Measurements from ENCODE around the gene SLC25A27.

The SLC25A27 gene

GRCh38 chr6:46652603-46653438, at the start of gene SLC25A27, which contains the start of gene CYP39A1:
Gene SLC25A27 (plus strand): TSS chr6:46652975. CDS start chr6:46653193, 218 bp downstream.
Gene CYP39A1 (minus strand): TSS chr6:46652818. CDS start chr6:46652582, 236 bp downstream.
- Histone ChIP-seq H3K36me3 (ENCODE audit: control insufficient read depth in 5 of 5, insufficient read depth in 5 of 5, low read length in 5 of 5) (peaks cover 0 to 2% (median 0%) of the 10 kb centered on the region in 5 donors), H3K9me3 (ENCODE audit: control insufficient read depth in 5 of 5, low read length in 5 of 5) (no peaks in the 10 kb centered on the region), H3K4me1 (ENCODE audit: control insufficient read depth in 5 of 5, insufficient read depth in 5 of 5, low read length in 5 of 5) (peaks cover 4 to 26% (median 19%) of the 10 kb centered on the region in 5 donors), H3K4me3 (ENCODE audit: low read depth in 1 of 5, low read length in 5 of 5) (peak within 1 kb of the TSS; percentile 83 to 95 (median 93)), H3K9ac (ENCODE audit: low read length in 5 of 5) (peak within 1 kb of the TSS; percentile 53 to 89 (median 73)), H3K27me3 (ENCODE audit: control insufficient read depth in 5 of 5, insufficient read depth in 4 of 5, low read length in 5 of 5) (no peaks in the 10 kb centered on the region), H3K27ac (ENCODE audit: low read depth, low read length) (peak within 1 kb of the TSS; percentile 88)

GRCh38 chr6:46605091-46605797, 47.5 kb upstream of the SLC25A27 start:
- no peaks in the 10 kb centered on the region for H3K27me3 ChIP-seq (ENCODE audit: control insufficient read depth in 5 of 5, insufficient read depth in 4 of 5, low read length in 5 of 5)
- no peak overlapping the region for H3K9ac ChIP-seq (ENCODE audit: low read length in 5 of 5)
- no peak overlapping the region for H3K27ac ChIP-seq (ENCODE audit: low read depth, low read length)
- no peaks in the 10 kb centered on the region for H3K36me3 ChIP-seq (ENCODE audit: control insufficient read depth in 5 of 5, insufficient read depth in 5 of 5, low read length in 5 of 5)
- no peaks in the 10 kb centered on the region for H3K9me3 ChIP-seq (ENCODE audit: control insufficient read depth in 5 of 5, low read length in 5 of 5)
- peaks cover 0 to 3% (median 0%) of the 10 kb centered on the region in 5 donors for H3K4me1 ChIP-seq (ENCODE audit: control insufficient read depth in 5 of 5, insufficient read depth in 5 of 5, low read length in 5 of 5)
- H3K4me3 ChIP-seq (ENCODE audit: low read depth in 1 of 5, low read length in 5 of 5) = no peak overlapping the region

GRCh38 chr6:46606338-46606737, 46.4 kb upstream of the SLC25A27 start:
- H3K9me3 ChIP-seq (ENCODE audit: control insufficient read depth in 5 of 5, low read length in 5 of 5) = no peaks in the 10 kb centered on the region
- no peak overlapping the region for H3K9ac ChIP-seq (ENCODE audit: low read length in 5 of 5)
- no peaks in the 10 kb centered on the region for H3K27me3 ChIP-seq (ENCODE audit: control insufficient read depth in 5 of 5, insufficient read depth in 4 of 5, low read length in 5 of 5)
- no peaks in the 10 kb centered on the region for H3K36me3 ChIP-seq (ENCODE audit: control insufficient read depth in 5 of 5, insufficient read depth in 5 of 5, low read length in 5 of 5)
- no peak overlapping the region for H3K27ac ChIP-seq (ENCODE audit: low read depth, low read length)
- H3K4me1 ChIP-seq (ENCODE audit: control insufficient read depth in 5 of 5, insufficient read depth in 5 of 5, low read length in 5 of 5) = peaks cover 0 to 3% (median 0%) of the 10 kb centered on the region in 5 donors
- no peak overlapping the region for H3K4me3 ChIP-seq (ENCODE audit: low read depth in 1 of 5, low read length in 5 of 5)

GRCh38 chr6:46610862-46611553, 41.8 kb upstream of the SLC25A27 start:
- H3K4me3 ChIP-seq (ENCODE audit: low read depth in 1 of 5, low read length in 5 of 5) = no peak overlapping the region
- peaks cover 0 to 8% (median 0%) of the 10 kb centered on the region in 5 donors for H3K4me1 ChIP-seq (ENCODE audit: control insufficient read depth in 5 of 5, insufficient read depth in 5 of 5, low read length in 5 of 5)
- H3K36me3 ChIP-seq (ENCODE audit: control insufficient read depth in 5 of 5, insufficient read depth in 5 of 5, low read length in 5 of 5) = no peaks in the 10 kb centered on the region
- no peaks in the 10 kb centered on the region for H3K27me3 ChIP-seq (ENCODE audit: control insufficient read depth in 5 of 5, insufficient read depth in 4 of 5, low read length in 5 of 5)
- H3K27ac ChIP-seq (ENCODE audit: low read depth, low read length) = no peak overlapping the region
- no peaks in the 10 kb centered on the region for H3K9me3 ChIP-seq (ENCODE audit: control insufficient read depth in 5 of 5, low read length in 5 of 5)
- no peak overlapping the region for H3K9ac ChIP-seq (ENCODE audit: low read length in 5 of 5)

GRCh38 chr6:46612645-46613044, 40.1 kb upstream of the SLC25A27 start:
- H3K9me3 ChIP-seq (ENCODE audit: control insufficient read depth in 5 of 5, low read length in 5 of 5) = no peaks in the 10 kb centered on the region
- H3K36me3 ChIP-seq (ENCODE audit: control insufficient read depth in 5 of 5, insufficient read depth in 5 of 5, low read length in 5 of 5) = no peaks in the 10 kb centered on the region
- no peak overlapping the region for H3K27ac ChIP-seq (ENCODE audit: low read depth, low read length)
- no peak overlapping the region for H3K4me3 ChIP-seq (ENCODE audit: low read depth in 1 of 5, low read length in 5 of 5)
- no peaks in the 10 kb centered on the region for H3K27me3 ChIP-seq (ENCODE audit: control insufficient read depth in 5 of 5, insufficient read depth in 4 of 5, low read length in 5 of 5)
- no peak overlapping the region for H3K9ac ChIP-seq (ENCODE audit: low read length in 5 of 5)
- peaks cover 0 to 5% (median 0%) of the 10 kb centered on the region in 5 donors for H3K4me1 ChIP-seq (ENCODE audit: control insufficient read depth in 5 of 5, insufficient read depth in 5 of 5, low read length in 5 of 5)

- H3K4me3 ChIP-seq (ENCODE audit: low read depth in 1 of 5, low read length in 5 of 5) = no peak overlapping the region
- H3K4me1 ChIP-seq (ENCODE audit: control insufficient read depth in 5 of 5, insufficient read depth in 5 of 5, low read length in 5 of 5) = no peaks in the 10 kb centered on the region
- H3K9me3 ChIP-seq (ENCODE audit: control insufficient read depth in 5 of 5, low read length in 5 of 5) = no peaks in the 10 kb centered on the region
- H3K36me3 ChIP-seq (ENCODE audit: control insufficient read depth in 5 of 5, insufficient read depth in 5 of 5, low read length in 5 of 5) = no peaks in the 10 kb centered on the region
- no peak overlapping the region for H3K27ac ChIP-seq (ENCODE audit: low read depth, low read length)
- no peaks in the 10 kb centered on the region for H3K27me3 ChIP-seq (ENCODE audit: control insufficient read depth in 5 of 5, insufficient read depth in 4 of 5, low read length in 5 of 5)
- no peak overlapping the region for H3K9ac ChIP-seq (ENCODE audit: low read length in 5 of 5)
Measured at GRCh38 chr6:46618726-46619125, 34.0 kb upstream of the SLC25A27 start.

- Histone ChIP-seq H3K27me3 (ENCODE audit: control insufficient read depth in 5 of 5, insufficient read depth in 4 of 5, low read length in 5 of 5) (no peaks in the 10 kb centered on the region), H3K4me1 (ENCODE audit: control insufficient read depth in 5 of 5, insufficient read depth in 5 of 5, low read length in 5 of 5) (peaks cover 0 to 4% (median 0%) of the 10 kb centered on the region in 5 donors), H3K36me3 (ENCODE audit: control insufficient read depth in 5 of 5, insufficient read depth in 5 of 5, low read length in 5 of 5) (peaks cover 0 to 3% (median 0%) of the 10 kb centered on the region in 5 donors), H3K27ac (ENCODE audit: low read depth, low read length) (no peak overlapping the region), H3K4me3 (ENCODE audit: low read depth in 1 of 5, low read length in 5 of 5) (no peak overlapping the region), H3K9me3 (ENCODE audit: control insufficient read depth in 5 of 5, low read length in 5 of 5) (no peaks in the 10 kb centered on the region), H3K9ac (ENCODE audit: low read length in 5 of 5) (no peak overlapping the region)
Measured at GRCh38 chr6:46626228-46626909, 26.4 kb upstream of the SLC25A27 start.

GRCh38 chr6:46626976-46627375, 25.8 kb upstream of the SLC25A27 start:
- Histone ChIP-seq H3K9me3 (ENCODE audit: control insufficient read depth in 5 of 5, low read length in 5 of 5) (no peaks in the 10 kb centered on the region), H3K4me1 (ENCODE audit: control insufficient read depth in 5 of 5, insufficient read depth in 5 of 5, low read length in 5 of 5) (peaks cover 0 to 4% (median 0%) of the 10 kb centered on the region in 5 donors), H3K27me3 (ENCODE audit: control insufficient read depth in 5 of 5, insufficient read depth in 4 of 5, low read length in 5 of 5) (no peaks in the 10 kb centered on the region), H3K27ac (ENCODE audit: low read depth, low read length) (no peak overlapping the region), H3K36me3 (ENCODE audit: control insufficient read depth in 5 of 5, insufficient read depth in 5 of 5, low read length in 5 of 5) (peaks cover 0 to 3% (median 0%) of the 10 kb centered on the region in 5 donors), H3K9ac (ENCODE audit: low read length in 5 of 5) (no peak overlapping the region), H3K4me3 (ENCODE audit: low read depth in 1 of 5, low read length in 5 of 5) (no peak overlapping the region)

GRCh38 chr6:46628498-46628897, 24.3 kb upstream of the SLC25A27 start:
- H3K27ac ChIP-seq (ENCODE audit: low read depth, low read length) = no peak overlapping the region

More at GRCh38 chr6:46628498-46628897, 24.3 kb upstream of the SLC25A27 start:
- peaks cover 0 to 3% (median 0%) of the 10 kb centered on the region in 5 donors for H3K36me3 ChIP-seq (ENCODE audit: control insufficient read depth in 5 of 5, insufficient read depth in 5 of 5, low read length in 5 of 5)
- no peaks in the 10 kb centered on the region for H3K9me3 ChIP-seq (ENCODE audit: control insufficient read depth in 5 of 5, low read length in 5 of 5)
- H3K4me1 ChIP-seq (ENCODE audit: control insufficient read depth in 5 of 5, insufficient read depth in 5 of 5, low read length in 5 of 5) = peaks cover 0 to 4% (median 0%) of the 10 kb centered on the region in 5 donors
- no peak overlapping the region for H3K4me3 ChIP-seq (ENCODE audit: low read depth in 1 of 5, low read length in 5 of 5)
- no peak overlapping the region for H3K9ac ChIP-seq (ENCODE audit: low read length in 5 of 5)
- H3K27me3 ChIP-seq (ENCODE audit: control insufficient read depth in 5 of 5, insufficient read depth in 4 of 5, low read length in 5 of 5) = no peaks in the 10 kb centered on the region

Data from subcutaneous abdominal adipose tissue (tissue), 5 donors.